Measurements from ENCODE around the gene ZFPM1.

- TF ChIP-seq, protein P1, sequence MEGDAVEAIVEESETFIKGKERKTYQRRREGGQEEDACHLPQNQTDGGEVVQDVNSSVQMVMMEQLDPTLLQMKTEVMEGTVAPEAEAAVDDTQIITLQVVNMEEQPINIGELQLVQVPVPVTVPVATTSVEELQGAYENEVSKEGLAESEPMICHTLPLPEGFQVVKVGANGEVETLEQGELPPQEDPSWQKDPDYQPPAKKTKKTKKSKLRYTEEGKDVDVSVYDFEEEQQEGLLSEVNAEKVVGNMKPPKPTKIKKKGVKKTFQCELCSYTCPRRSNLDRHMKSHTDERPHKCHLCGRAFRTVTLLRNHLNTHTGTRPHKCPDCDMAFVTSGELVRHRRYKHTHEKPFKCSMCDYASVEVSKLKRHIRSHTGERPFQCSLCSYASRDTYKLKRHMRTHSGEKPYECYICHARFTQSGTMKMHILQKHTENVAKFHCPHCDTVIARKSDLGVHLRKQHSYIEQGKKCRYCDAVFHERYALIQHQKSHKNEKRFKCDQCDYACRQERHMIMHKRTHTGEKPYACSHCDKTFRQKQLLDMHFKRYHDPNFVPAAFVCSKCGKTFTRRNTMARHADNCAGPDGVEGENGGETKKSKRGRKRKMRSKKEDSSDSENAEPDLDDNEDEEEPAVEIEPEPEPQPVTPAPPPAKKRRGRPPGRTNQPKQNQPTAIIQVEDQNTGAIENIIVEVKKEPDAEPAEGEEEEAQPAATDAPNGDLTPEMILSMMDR (IDR thresholded peaks at IDR 0.05 in 4 of 5, conservative IDR thresholded peaks at IDR 0.05 in 1 of 5), result no peak
- no peak for TF ChIP-seq POLR2A (IDR thresholded peaks at IDR 0.05)
Observed at GRCh38 chr16:88549671-88550245, 96.7 kb downstream of the ZFPM1 start.
